DOHH2 (cell line): ENCODE data around the gene CCDC117.

Source experiments
- EZH2phosphoT487 ChIP-seq: fragments of 200-600 bp; sonication (generic); IDR thresholded peaks from 2 replicates; pipeline ENCODE4 v1.6.1; 2017; ENCODE audit warnings: borderline replicate concordance, mild to moderate bottlenecking, antibody characterized with exemption, low read length, moderate library complexity, mixed read lengths
- TF ChIP-seq, protein P1 (sequence below): fragments of 200-600 bp; sonication (generic); IDR thresholded peaks from one replicate; pipeline ENCODE4 v1.5.1; 2014; ENCODE audit warnings: antibody characterized with exemption, mild to moderate bottlenecking, low read depth, low read length; ENCODE audit not compliant: poor library complexity, severe bottlenecking

DNA sequence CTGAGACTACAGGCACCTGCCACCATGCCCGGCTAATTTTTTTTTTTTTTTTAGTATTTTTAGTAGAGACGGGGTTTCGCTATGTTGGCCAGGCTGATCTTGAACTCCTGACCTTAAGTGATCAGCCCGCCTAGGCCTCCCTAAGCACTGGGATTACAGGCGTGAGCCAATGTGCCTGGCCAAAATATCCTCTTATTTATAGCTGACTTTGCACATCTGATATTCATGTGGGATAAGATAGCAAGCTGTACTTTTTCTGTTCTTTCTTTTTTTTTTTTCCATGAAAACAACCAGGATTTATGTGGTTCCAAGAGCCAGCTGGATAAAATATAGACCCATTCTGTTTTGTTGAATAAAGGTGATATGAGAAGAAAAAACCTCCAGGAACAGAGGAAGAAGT lies 40.0 kb downstream of the CCDC117 start:
- TF ChIP-seq, protein P1, sequence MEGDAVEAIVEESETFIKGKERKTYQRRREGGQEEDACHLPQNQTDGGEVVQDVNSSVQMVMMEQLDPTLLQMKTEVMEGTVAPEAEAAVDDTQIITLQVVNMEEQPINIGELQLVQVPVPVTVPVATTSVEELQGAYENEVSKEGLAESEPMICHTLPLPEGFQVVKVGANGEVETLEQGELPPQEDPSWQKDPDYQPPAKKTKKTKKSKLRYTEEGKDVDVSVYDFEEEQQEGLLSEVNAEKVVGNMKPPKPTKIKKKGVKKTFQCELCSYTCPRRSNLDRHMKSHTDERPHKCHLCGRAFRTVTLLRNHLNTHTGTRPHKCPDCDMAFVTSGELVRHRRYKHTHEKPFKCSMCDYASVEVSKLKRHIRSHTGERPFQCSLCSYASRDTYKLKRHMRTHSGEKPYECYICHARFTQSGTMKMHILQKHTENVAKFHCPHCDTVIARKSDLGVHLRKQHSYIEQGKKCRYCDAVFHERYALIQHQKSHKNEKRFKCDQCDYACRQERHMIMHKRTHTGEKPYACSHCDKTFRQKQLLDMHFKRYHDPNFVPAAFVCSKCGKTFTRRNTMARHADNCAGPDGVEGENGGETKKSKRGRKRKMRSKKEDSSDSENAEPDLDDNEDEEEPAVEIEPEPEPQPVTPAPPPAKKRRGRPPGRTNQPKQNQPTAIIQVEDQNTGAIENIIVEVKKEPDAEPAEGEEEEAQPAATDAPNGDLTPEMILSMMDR: no peak
- no peak for TF ChIP-seq EZH2phosphoT487
